Right atrium auricular region (tissue), 2 donors: ENCODE data around the gene A2ML1. TPM values are rescaled to one million over a fixed set of nuclear protein-coding genes. Genes with fewer than 3 reads are reported as not detected.
"Not testable (repeated sequence)": the region's sequence is repeated elsewhere in the genome, so short reads cannot be mapped to it uniquely, and the experiment has no call there.

ENCODE experiments used
- DNase-seq: peaks from one replicate; pipeline ENCODE4 v3.0.0-alpha.2; 2019; ENCODE audit warnings: low spot score
- H3K27ac ChIP-seq, 2 donors: fragments of 200-600 bp; sonication (generic); 1 replicate in 1 of 2; 2 replicates in 1 of 2; pipeline ENCODE4 v1.5.1; 2016 to 2019
- H3K27me3 ChIP-seq, 2 donors: fragments of 200-600 bp; sonication (generic); one replicate each; pipeline versions ENCODE4 v1.5.1 to v1.6.0; 2017 to 2019
- H3K36me3 ChIP-seq: fragments of 200-600 bp; sonication (generic); one replicate; pipeline ENCODE4 v1.5.1; 2016
- H3K4me1 ChIP-seq, 2 donors: fragments of 200-600 bp; sonication (generic); one replicate each; pipeline versions ENCODE4 v1.5.1 to v1.6.0; 2017 to 2019
- H3K4me3 ChIP-seq, 2 donors: fragments of 200-600 bp; sonication (generic); 1 replicate in 1 of 2; 2 replicates in 1 of 2; pipeline ENCODE4 v1.5.1; 2017 to 2019; ENCODE audit warnings: mild to moderate bottlenecking in 1 of 2, moderate library complexity in 1 of 2
- H3K9me3 ChIP-seq, 2 donors: fragments of 200-600 bp; sonication (generic); one replicate each; pipeline ENCODE4 v1.5.1; 2019
- total RNA-seq, 2 donors: library from RNA; depleted of rRNA; stranded (reverse); fragments of >200 nt; gene quantifications; one replicate each; pipeline ENCODE4 v1.1.0, GENCODE V29; 2016
- TF ChIP-seq, protein P1 (sequence below), 2 donors: fragments of 200-600 bp; sonication (generic); IDR thresholded peaks; one replicate each; pipeline ENCODE4 v1.5.1; 2019; ENCODE audit warnings: antibody characterized with exemption in 2 of 2

The A2ML1 gene
- total RNA-seq, 2 donors from 2014 or later = 0.15 TPM; not detected in 1

DNA sequence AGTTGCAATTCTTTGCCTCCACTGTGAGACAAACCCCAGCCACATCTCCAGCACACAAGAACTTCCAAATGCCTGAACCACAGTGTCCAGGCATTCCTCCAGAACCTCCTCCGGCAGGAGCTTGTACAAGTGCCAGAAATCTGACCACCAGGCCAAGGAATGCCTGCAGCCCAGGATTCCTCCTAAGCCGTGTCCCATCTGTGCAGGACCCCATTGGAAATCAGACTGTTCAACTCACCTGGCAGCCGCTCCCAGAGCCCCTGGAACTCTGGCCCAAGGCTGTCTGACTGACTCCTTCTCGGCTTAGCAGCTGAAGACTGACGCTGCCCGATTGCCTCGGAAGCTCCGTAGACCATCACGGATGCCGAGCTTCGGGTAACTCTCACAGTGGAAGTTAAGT, 15.3 kb upstream of the A2ML1 start:
- H3K27ac ChIP-seq, H3K9me3 ChIP-seq, H3K4me3 ChIP-seq, DNase-seq, H3K27me3 ChIP-seq, H3K4me1 ChIP-seq, H3K36me3 ChIP-seq: not testable (repeated sequence)

DNA sequence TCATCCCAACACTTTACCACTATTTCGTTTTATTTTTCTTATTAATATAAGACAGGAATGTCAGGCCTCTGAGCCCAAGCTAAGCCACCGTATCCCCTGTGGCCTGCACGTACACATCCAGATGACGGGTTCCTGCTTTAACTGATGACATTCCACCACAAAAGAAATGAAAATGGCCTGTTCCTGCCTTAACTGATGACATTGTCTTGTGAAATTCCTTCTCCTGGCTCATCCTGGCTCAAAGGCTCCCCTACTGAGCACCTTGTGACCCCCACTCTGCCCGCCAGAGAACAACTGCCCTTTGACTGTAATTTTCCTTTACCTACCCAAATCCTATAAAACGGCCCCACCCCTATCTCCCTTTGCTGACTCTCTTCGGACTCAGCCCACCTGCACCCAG, 12.3 kb upstream of the A2ML1 start:
- H3K9me3 ChIP-seq, H3K27me3 ChIP-seq, H3K4me3 ChIP-seq, DNase-seq, H3K36me3 ChIP-seq, H3K4me1 ChIP-seq, H3K27ac ChIP-seq: not testable (repeated sequence)

DNA sequence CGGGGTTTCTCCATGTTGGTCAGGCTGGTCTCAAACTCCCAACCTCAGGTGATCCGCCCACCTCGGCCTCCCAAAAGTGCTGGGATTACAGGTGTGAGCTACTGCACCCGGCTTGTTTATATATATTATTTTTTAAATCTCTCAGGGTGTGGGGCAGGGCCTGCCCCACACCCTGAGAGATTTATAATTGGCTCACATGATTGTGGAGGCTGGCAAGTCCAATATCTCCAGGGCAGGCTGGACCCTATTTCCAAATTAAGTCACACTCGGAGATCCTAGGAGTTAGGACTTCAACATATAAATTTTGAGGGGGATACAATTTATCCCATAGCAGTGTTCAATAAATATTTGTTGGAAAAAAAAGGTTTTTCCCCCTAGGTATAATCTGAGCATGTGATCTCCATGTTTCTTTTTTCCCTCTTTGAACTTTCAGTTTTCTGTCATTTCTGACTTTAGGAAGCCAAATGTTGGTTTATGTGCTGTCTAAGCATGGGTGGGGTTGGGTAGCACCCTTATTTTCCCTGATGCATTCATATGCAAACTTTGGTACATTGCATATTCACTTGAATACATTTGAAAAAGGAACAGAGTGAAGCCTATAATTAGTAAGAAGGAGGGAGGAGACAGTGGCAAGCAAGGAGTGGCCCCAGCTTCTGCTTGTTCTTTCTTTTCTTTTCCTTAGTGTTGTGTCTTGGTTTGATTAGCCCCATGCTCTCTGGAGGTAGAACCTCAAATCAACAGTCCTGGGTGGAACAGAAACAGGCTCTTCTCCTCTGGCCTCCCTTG, 8.7 kb upstream of the A2ML1 start:
- Histone ChIP-seq H3K9me3 (no peaks in the 10 kb centered on the region), H3K4me1 (no peaks in the 10 kb centered on the region), H3K27me3 (no peaks in the 10 kb centered on the region), H3K4me3 (no peak overlapping the region), H3K27ac (no peak overlapping the region), H3K36me3 (no peaks in the 10 kb centered on the region)
- DNase-seq = no peak
- TF ChIP-seq, protein P1, sequence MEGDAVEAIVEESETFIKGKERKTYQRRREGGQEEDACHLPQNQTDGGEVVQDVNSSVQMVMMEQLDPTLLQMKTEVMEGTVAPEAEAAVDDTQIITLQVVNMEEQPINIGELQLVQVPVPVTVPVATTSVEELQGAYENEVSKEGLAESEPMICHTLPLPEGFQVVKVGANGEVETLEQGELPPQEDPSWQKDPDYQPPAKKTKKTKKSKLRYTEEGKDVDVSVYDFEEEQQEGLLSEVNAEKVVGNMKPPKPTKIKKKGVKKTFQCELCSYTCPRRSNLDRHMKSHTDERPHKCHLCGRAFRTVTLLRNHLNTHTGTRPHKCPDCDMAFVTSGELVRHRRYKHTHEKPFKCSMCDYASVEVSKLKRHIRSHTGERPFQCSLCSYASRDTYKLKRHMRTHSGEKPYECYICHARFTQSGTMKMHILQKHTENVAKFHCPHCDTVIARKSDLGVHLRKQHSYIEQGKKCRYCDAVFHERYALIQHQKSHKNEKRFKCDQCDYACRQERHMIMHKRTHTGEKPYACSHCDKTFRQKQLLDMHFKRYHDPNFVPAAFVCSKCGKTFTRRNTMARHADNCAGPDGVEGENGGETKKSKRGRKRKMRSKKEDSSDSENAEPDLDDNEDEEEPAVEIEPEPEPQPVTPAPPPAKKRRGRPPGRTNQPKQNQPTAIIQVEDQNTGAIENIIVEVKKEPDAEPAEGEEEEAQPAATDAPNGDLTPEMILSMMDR (IDR thresholded peaks at IDR 0.05) = no peak

DNA sequence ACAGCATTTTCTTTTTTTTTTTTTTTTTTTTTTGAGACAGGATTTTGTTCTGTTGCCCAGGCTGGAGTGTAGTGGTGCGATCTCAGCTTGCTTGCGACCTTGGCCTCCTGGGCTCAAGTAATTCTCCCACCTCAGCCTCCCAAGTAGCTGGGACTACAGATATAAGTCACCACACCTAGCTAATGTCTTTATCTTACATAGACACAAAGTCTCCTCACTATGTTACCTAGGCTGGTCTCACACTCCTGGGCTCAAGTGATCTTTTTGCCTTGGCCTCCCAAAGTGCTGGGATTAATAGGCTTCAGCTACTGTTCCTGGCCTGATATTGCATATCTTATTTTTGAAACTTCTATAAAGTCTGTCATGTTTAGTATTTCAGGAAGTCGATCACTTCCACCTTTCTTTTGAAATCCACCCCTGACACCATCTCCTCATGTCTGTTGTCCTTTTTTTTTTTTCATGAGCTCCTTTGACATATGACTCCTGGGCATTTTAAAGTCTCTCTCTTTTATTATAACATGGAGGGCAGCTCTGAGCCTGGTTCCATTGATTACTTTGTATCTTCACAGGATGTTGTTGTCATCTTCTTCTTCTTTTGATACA, 5.9 kb upstream of the A2ML1 start:
- Histone ChIP-seq H3K9me3 (no peaks in the 10 kb centered on the region), H3K36me3 (no peaks in the 10 kb centered on the region), H3K27ac (no peak overlapping the region), H3K27me3 (no peaks in the 10 kb centered on the region), H3K4me1 (no peaks in the 10 kb centered on the region), H3K4me3 (no peak overlapping the region)
- TF ChIP-seq, protein P1 (IDR thresholded peaks at IDR 0.05) = no peak
- DNase-seq = no peak

DNA sequence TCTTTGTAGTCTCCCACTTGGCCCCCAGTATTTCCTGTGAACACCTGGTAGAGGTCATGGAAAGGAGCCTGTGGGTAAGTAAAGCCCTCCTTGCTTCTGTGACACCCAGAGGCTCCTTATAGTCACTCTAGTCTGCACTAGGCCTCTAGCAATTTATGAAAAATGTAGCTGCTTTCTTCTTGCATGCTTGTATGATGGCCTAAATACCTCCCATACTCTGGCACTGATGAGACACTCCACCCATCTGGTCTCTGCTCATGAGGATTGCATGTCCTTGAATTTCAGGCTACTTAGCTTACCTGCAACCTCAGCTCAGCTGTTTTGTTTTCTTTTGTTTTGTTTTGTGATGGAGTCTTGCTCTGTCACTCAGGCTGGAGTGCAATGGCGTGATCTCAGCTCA, 4.6 kb upstream of the A2ML1 start:
- H3K36me3 ChIP-seq = no peaks in the 10 kb centered on the region
- no peaks in the 10 kb centered on the region for H3K4me1 ChIP-seq
- no peak overlapping the region for H3K27ac ChIP-seq
- H3K9me3 ChIP-seq = no peaks in the 10 kb centered on the region
- TF ChIP-seq, protein P1 (IDR thresholded peaks at IDR 0.05) = no peak
- no peak for DNase-seq
- no peak overlapping the region for H3K4me3 ChIP-seq
- no peaks in the 10 kb centered on the region for H3K27me3 ChIP-seq

DNA sequence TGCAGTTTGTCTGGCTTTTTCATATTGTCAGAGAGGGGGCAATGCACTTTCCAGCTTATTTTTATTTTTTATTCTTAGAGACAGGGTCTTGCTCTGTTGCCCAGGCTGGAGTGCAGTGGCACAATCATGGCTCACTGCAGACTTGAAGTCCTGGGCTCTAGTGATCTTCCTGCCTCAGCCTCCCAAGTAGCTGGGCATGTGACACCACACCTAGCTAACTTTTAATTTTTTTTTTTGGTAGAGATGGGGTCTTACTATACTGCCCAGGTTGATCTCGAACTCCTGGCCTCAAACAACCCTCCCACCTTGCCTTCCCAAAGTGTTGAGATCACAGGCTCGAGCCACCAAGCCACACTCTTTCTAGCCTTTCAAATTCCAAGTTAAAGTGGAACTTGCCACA, 3.9 kb upstream of the A2ML1 start:
- H3K27me3 ChIP-seq = no peaks in the 10 kb centered on the region
- H3K4me3 ChIP-seq = no peak overlapping the region
- no peaks in the 10 kb centered on the region for H3K4me1 ChIP-seq
- H3K27ac ChIP-seq = no peak overlapping the region
- TF ChIP-seq, protein P1 (IDR thresholded peaks at IDR 0.05) = no peak
- no peaks in the 10 kb centered on the region for H3K9me3 ChIP-seq
- DNase-seq = no peak
- H3K36me3 ChIP-seq = no peaks in the 10 kb centered on the region

DNA sequence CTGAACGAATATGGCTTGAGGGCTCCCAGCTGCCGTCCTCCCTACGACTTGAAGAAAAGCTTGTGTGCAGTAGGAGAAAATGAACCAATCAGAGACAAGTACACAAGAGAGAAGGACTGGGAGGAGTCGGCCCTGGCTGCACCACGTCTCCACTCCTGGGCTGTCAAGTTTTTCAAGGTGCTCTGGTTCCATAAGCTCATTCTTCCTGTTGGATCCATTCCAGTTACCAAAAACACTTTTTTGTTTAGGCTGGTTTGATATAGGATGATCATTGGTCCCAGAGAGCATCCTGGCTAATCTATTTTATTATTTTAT, 2.8 kb upstream of the A2ML1 start:
- no peak for DNase-seq
- H3K9me3 ChIP-seq = no peaks in the 10 kb centered on the region
- H3K27ac ChIP-seq = no peak overlapping the region
- no peaks in the 10 kb centered on the region for H3K27me3 ChIP-seq
- H3K4me1 ChIP-seq = no peaks in the 10 kb centered on the region
- no peak overlapping the region for H3K4me3 ChIP-seq
- no peaks in the 10 kb centered on the region for H3K36me3 ChIP-seq
- TF ChIP-seq, protein P1 (IDR thresholded peaks at IDR 0.05) = no peak

DNA sequence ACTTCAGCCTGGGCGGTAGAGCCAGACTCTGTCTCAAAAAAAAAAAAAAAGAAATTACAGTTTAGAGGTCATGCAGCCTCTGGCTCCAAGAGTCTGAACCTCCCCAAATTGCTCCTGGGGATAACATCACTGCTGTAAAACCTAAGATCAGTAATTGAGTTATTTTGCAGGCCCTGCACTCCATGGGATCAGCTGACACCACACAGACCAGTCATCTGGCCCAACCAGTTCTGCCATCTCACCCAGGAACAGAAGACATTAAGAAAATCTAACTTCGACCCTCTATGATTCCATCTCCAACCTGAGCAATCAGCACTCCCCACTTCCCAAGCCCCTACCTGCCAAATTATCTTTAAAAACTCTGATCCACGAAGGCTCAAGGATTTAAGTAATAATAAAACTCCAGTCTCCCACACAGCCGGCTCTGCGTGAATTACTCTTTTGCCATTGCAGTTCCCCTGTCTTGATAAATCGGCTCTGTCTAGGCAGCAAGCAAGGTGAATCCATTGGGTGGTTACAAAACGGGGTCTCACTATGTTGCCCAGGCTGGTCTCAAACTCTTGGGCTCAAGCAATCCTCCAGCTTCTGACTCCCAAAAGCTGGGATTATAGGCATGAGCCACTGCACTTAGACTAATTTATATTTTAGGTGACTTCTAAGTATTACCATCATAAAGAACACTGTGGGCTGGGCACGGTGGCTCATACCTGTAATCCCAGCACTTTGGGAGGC, 1.6 kb upstream of the A2ML1 start:
- not testable (repeated sequence) for H3K4me1 ChIP-seq, H3K27ac ChIP-seq, DNase-seq

More for the DNA sequence above, 1.6 kb upstream of the A2ML1 start:
- not testable (repeated sequence) for H3K36me3 ChIP-seq, H3K4me3 ChIP-seq, H3K9me3 ChIP-seq, H3K27me3 ChIP-seq
